A673 (cell line): Measurements from ENCODE around the gene SLC35A2. TPM values are rescaled to one million over a fixed set of nuclear protein-coding genes. Genes with fewer than 3 reads are reported as not detected.

Source experiments
- BruUV-seq: library from RNA; stranded (reverse); fragments of 400-500 nt; replicated peaks from 2 replicates; lab custom pipeline; 2021; lab: Mats Ljungman, UMichigan
- CTCF ChIA-PET: fragments of 300-600 bp; sonication (Branson Sonifier 250); formaldehyde crosslinking; loops from one replicate; lab custom pipeline; 2022; ENCODE audit warnings: antibody characterized with exemption; lab: Charles Lee
- POLR2A ChIA-PET: fragments of 300-600 bp; sonication (Branson Sonifier 250); formaldehyde crosslinking; loops from one replicate; lab custom pipeline; 2022; ENCODE audit warnings: antibody characterized with exemption; ENCODE audit not compliant: low non-redundant PET; lab: Charles Lee
- DNase-seq: peaks from one replicate; pipeline ENCODE4 v3.0.0-alpha.2; 2015; ENCODE audit warnings: low spot score
- H3K27ac ChIP-seq: fragments of 200-600 bp; sonication (generic); 2 replicates; pipeline ENCODE4 v1.5.1; 2016; ENCODE audit warnings: mixed run types, low read depth, mild to moderate bottlenecking, mixed read lengths, antibody characterized with exemption, low read length; ENCODE audit not compliant: poor library complexity, severe bottlenecking
- H3K27me3 ChIP-seq: fragments of 200-600 bp; sonication (generic); replicated peaks from 2 replicates; pipeline ENCODE4 v1.6.1; 2017; ENCODE audit warnings: mixed run types, low read depth, mild to moderate bottlenecking, mixed read lengths, antibody characterized with exemption, low read length; ENCODE audit not compliant: insufficient read depth, poor library complexity
- H3K36me3 ChIP-seq: fragments of 200-600 bp; sonication (generic); 2 replicates; pipeline ENCODE4 v1.6.1; 2016; ENCODE audit warnings: mixed run types, mild to moderate bottlenecking, mixed read lengths, antibody characterized with exemption, low read length; ENCODE audit not compliant: insufficient read depth, poor library complexity, severe bottlenecking
- H3K4me1 ChIP-seq: fragments of 200-600 bp; sonication (generic); 2 replicates; pipeline ENCODE4 v1.6.1; 2017; ENCODE audit warnings: mixed run types, mild to moderate bottlenecking, mixed read lengths, antibody characterized with exemption, low read length; ENCODE audit not compliant: insufficient read depth, poor library complexity, severe bottlenecking
- H3K4me3 ChIP-seq: fragments of 200-600 bp; sonication (generic); 2 replicates; pipeline ENCODE4 v1.5.1; 2016; ENCODE audit warnings: low read depth, mixed run types, mild to moderate bottlenecking, mixed read lengths, low read length; ENCODE audit not compliant: poor library complexity, severe bottlenecking
- H3K9me3 ChIP-seq: fragments of 200-600 bp; sonication (generic); 2 replicates; pipeline ENCODE4 v1.6.1; 2016; ENCODE audit warnings: mixed run types, low read depth, mild to moderate bottlenecking, mixed read lengths, antibody characterized with exemption, low read length; ENCODE audit not compliant: poor library complexity, severe bottlenecking
- CTCF ChIP-seq: fragments of 300-800, 200-600 bp; sonication (generic); conservative IDR thresholded peaks from 2 replicates; pipeline ENCODE4 v1.5.1; 2017; ENCODE audit warnings: low read depth, mild to moderate bottlenecking, antibody characterized with exemption, low read length, moderate library complexity, mixed read lengths
- EZH2 ChIP-seq: fragments of 200-600 bp; sonication (generic); IDR thresholded peaks from 2 replicates; pipeline ENCODE4 v1.6.1; 2017; ENCODE audit warnings: borderline replicate concordance, low read depth, mild to moderate bottlenecking, mixed read lengths, antibody characterized with exemption, low read length; ENCODE audit not compliant: poor library complexity, severe bottlenecking
- intact Hi-C: fragments of 100-400 bp; cut with micrococcal nuclease; formaldehyde crosslinking; loops from one replicate; pipeline ENCODE4 v1.10.0; 2022; ENCODE audit not compliant: unreplicated experiment
- total RNA-seq: library from RNA; stranded (reverse); gene quantifications from 2 replicates; pipeline ENCODE4 v1.2.3, GENCODE V29; 2021

The SLC35A2 gene
- total RNA-seq, 1 experiment from 2014 or later = 30.4 TPM

- no peak overlapping the region for H3K4me3 ChIP-seq
- no peaks in the 10 kb centered on the region for H3K9me3 ChIP-seq
- POLR2A ChIA-PET = no interaction called here
- DNase-seq = no peak
- H3K27me3 ChIP-seq = no peaks in the 10 kb centered on the region
- H3K4me1 ChIP-seq = no peaks in the 10 kb centered on the region
- CTCF ChIA-PET = no interaction called here
- peaks cover 9% of the 10 kb centered on the region for H3K36me3 ChIP-seq
- no TSS peak for BruUV-seq
- TF ChIP-seq EZH2 (no peak), CTCF (no peak)
- H3K27ac ChIP-seq = no peak overlapping the region
- intact Hi-C loops = no loop called here
Measured at GRCh38 chrX:48905090-48905790, 6.2 kb downstream of the SLC35A2 start.

- Histone ChIP-seq H3K36me3 (peaks cover 9% of the 10 kb centered on the region), H3K4me3 (no peak overlapping the region), H3K27ac (no peak overlapping the region), H3K9me3 (no peaks in the 10 kb centered on the region), H3K4me1 (no peaks in the 10 kb centered on the region), H3K27me3 (no peaks in the 10 kb centered on the region)
- ChIA-PET CTCF (no interaction called here), POLR2A (no interaction called here)
- intact Hi-C loops = no loop called here
- TF ChIP-seq EZH2 (no peak), CTCF (no peak)
- BruUV-seq = no TSS peak
- DNase-seq = no peak
Measured at GRCh38 chrX:48904626-48905025, 6.8 kb downstream of the SLC35A2 start.

- intact Hi-C loops = no loop called here
- ChIA-PET CTCF (no interaction called here), POLR2A (no interaction called here)
- Histone ChIP-seq H3K27ac (no peak overlapping the region), H3K4me1 (peaks cover 2% of the 10 kb centered on the region), H3K9me3 (no peaks in the 10 kb centered on the region), H3K27me3 (no peaks in the 10 kb centered on the region), H3K4me3 (no peak overlapping the region), H3K36me3 (peaks cover 9% of the 10 kb centered on the region)
- no peak for TF ChIP-seq CTCF
- TF ChIP-seq EZH2 = no peak
- DNase-seq = no peak
- no TSS peak for BruUV-seq
Measured at GRCh38 chrX:48904180-48904579, 7.3 kb downstream of the SLC35A2 start.
